H4 (cell line): ENCODE data around the gene JOSD2. TPM values are rescaled to one million over a fixed set of nuclear protein-coding genes. Genes with fewer than 3 reads are reported as not detected.

ENCODE experiments used
- total RNA-seq: library from RNA; depleted of rRNA; stranded (reverse); fragments of >200 nt; shearing (Covaris generic); gene quantifications from 2 replicates; pipeline ENCODE4 v1.2.3, GENCODE V29; 2014; rRNA removed

The JOSD2 gene
- total RNA-seq, 1 experiment from 2014 or later, result 28.7 TPM

Other genes with a start within 250 kb of the JOSD2 start
- 0.06 and 0.47 TPM in 2 replicates for gene KCNC3, start 181.8 kb downstream of the JOSD2 start, total RNA-seq
- 0.99 TPM in 1 of 2 replicates, not detected in the other for gene NAPSA, start 145.6 kb downstream of the JOSD2 start, total RNA-seq
- 79.5 and 104 TPM in 2 replicates for gene NR1H2, start 134.7 kb downstream of the JOSD2 start, total RNA-seq
- 45.8 and 58.6 TPM in 2 replicates for gene POLD1, start 126.8 kb downstream of the JOSD2 start, total RNA-seq
- gene SPIB, start 92.3 kb downstream of the JOSD2 start, total RNA-seq, result 0.10 TPM in 2 replicates
- not detected in 2 replicates for gene MYBPC2, start 78.3 kb downstream of the JOSD2 start, total RNA-seq
- gene EMC10, start 34.7 kb downstream of the JOSD2 start, total RNA-seq, result 94.2 and 144 TPM in 2 replicates
- 2.9 and 8.6 TPM in 2 replicates for gene GARIN5A, start 34.3 kb downstream of the JOSD2 start, total RNA-seq
- gene ASPDH, start 2.7 kb upstream of the JOSD2 start, total RNA-seq, result not detected in 2 replicates
- 15.2 and 19.0 TPM in 2 replicates for gene LRRC4B, start 57.2 kb upstream of the JOSD2 start, total RNA-seq
- gene SYT3, start 128.7 kb upstream of the JOSD2 start, total RNA-seq, result 1.9 and 4.5 TPM in 2 replicates
- 5.0 and 5.3 TPM in 2 replicates for gene C19orf81, start 138.3 kb upstream of the JOSD2 start, total RNA-seq
- gene SHANK1, start 208.6 kb upstream of the JOSD2 start, total RNA-seq, result 0.68 and 2.2 TPM in 2 replicates
- gene CLEC11A, start 212.2 kb upstream of the JOSD2 start, total RNA-seq, result 0.45 and 4.6 TPM in 2 replicates